GM18511 (cell line): Measurements from ENCODE around the gene TPRKB.
A peak's percentile ranks its signal among the peaks of the same experiment; 100 is the strongest.
"Not testable (repeated sequence)": the region's sequence is repeated elsewhere in the genome, so short reads cannot be mapped to it uniquely, and the experiment has no call there.

Experiments
- ATAC-seq: cut with Tn5 transposase; IDR thresholded peaks from one replicate; pipeline ENCODE4 v1.9.1; 2021; ENCODE audit warnings: mild to moderate bottlenecking, moderate library complexity; ENCODE audit not compliant: unreplicated experiment

TPRKB gene

GRCh38 chr2:73700661-73701447 lies 36.3 kb downstream of the TPRKB start:
- no peak for ATAC-seq

GRCh38 chr2:73700131-73700611 lies 37.0 kb downstream of the TPRKB start:
- ATAC-seq, result no peak

GRCh38 chr2:73699437-73699836 lies 37.7 kb downstream of the TPRKB start:
- ATAC-seq, result no peak

GRCh38 chr2:73698101-73698500 lies 39.0 kb downstream of the TPRKB start:
- ATAC-seq, result no peak

- no peak for ATAC-seq
These were observed 39.5 kb downstream of the TPRKB start for GRCh38 chr2:73697606-73698005.

GRCh38 chr2:73696985-73697384 lies 40.2 kb downstream of the TPRKB start:
- ATAC-seq, result not testable (repeated sequence)

- ATAC-seq, result not testable (repeated sequence)
These were observed 40.6 kb downstream of the TPRKB start for GRCh38 chr2:73696521-73696920.

GRCh38 chr2:73690372-73691088 lies 46.6 kb downstream of the TPRKB start:
- peak; percentile 71 for ATAC-seq

GRCh38 chr2:73688494-73688893 lies 48.7 kb downstream of the TPRKB start:
- not testable (repeated sequence) for ATAC-seq

GRCh38 chr2:73685764-73686438 lies 51.2 kb downstream of the TPRKB start:
- no peak for ATAC-seq

- ATAC-seq, result not testable (repeated sequence)
These were observed 52.2 kb downstream of the TPRKB start for GRCh38 chr2:73684905-73685304.

- not testable (repeated sequence) for ATAC-seq
These were observed 52.8 kb downstream of the TPRKB start for GRCh38 chr2:73684325-73684724.

GRCh38 chr2:73679951-73680571 lies 57.1 kb downstream of the TPRKB start:
- not testable (repeated sequence) for ATAC-seq
